GM21737 (cell line): ENCODE results near the gene GZMM.

Experiments used
- ATAC-seq: cut with Tn5 transposase; IDR thresholded peaks from one replicate; pipeline ENCODE4 v1.9.1; 2021; ENCODE audit warnings: mild to moderate bottlenecking, moderate library complexity; ENCODE audit not compliant: unreplicated experiment

Gene GZMM

GRCh38 chr19:533364-534058, 10.3 kb upstream of the GZMM start:
- ATAC-seq, result no peak

- ATAC-seq, result no peak
Measured at GRCh38 chr19:534088-534487, 9.8 kb upstream of the GZMM start.

- no peak for ATAC-seq
Measured at GRCh38 chr19:535017-535835, 8.6 kb upstream of the GZMM start.

- no peak for ATAC-seq
Measured at GRCh38 chr19:536031-536880, 7.6 kb upstream of the GZMM start.

GRCh38 chr19:536881-537404, 6.9 kb upstream of the GZMM start:
- ATAC-seq, result no peak

GRCh38 chr19:538641-539428, 5.0 kb upstream of the GZMM start:
- no peak for ATAC-seq

GRCh38 chr19:539429-540030, 4.3 kb upstream of the GZMM start:
- ATAC-seq, result no peak

GRCh38 chr19:540867-541637, 2.8 kb upstream of the GZMM start:
- ATAC-seq, result no peak

- no peak for ATAC-seq
Measured at GRCh38 chr19:541699-542098, 2.2 kb upstream of the GZMM start.

- no peak for ATAC-seq
Measured at GRCh38 chr19:542173-542866, 1.5 kb upstream of the GZMM start.

GRCh38 chr19:547117-547516, 3.3 kb downstream of the GZMM start:
- ATAC-seq, result no peak

GRCh38 chr19:547836-548720, 4.2 kb downstream of the GZMM start:
- no peak for ATAC-seq

- ATAC-seq, result no peak
Measured at GRCh38 chr19:548886-549830, 5.3 kb downstream of the GZMM start.

- no peak for ATAC-seq
Measured at GRCh38 chr19:554817-555216, 11.0 kb downstream of the GZMM start.

GRCh38 chr19:555474-555808, 11.6 kb downstream of the GZMM start:
- no peak for ATAC-seq

- ATAC-seq, result no peak
Measured at GRCh38 chr19:556611-557382, 12.9 kb downstream of the GZMM start.
